ENCODE results near the gene CHRNA4. TPM values are rescaled to one million over a fixed set of nuclear protein-coding genes. Genes with fewer than 3 reads are reported as not detected.

The CHRNA4 gene
- total RNA-seq, 2 experiments from 2014 or later, result not detected

DNA sequence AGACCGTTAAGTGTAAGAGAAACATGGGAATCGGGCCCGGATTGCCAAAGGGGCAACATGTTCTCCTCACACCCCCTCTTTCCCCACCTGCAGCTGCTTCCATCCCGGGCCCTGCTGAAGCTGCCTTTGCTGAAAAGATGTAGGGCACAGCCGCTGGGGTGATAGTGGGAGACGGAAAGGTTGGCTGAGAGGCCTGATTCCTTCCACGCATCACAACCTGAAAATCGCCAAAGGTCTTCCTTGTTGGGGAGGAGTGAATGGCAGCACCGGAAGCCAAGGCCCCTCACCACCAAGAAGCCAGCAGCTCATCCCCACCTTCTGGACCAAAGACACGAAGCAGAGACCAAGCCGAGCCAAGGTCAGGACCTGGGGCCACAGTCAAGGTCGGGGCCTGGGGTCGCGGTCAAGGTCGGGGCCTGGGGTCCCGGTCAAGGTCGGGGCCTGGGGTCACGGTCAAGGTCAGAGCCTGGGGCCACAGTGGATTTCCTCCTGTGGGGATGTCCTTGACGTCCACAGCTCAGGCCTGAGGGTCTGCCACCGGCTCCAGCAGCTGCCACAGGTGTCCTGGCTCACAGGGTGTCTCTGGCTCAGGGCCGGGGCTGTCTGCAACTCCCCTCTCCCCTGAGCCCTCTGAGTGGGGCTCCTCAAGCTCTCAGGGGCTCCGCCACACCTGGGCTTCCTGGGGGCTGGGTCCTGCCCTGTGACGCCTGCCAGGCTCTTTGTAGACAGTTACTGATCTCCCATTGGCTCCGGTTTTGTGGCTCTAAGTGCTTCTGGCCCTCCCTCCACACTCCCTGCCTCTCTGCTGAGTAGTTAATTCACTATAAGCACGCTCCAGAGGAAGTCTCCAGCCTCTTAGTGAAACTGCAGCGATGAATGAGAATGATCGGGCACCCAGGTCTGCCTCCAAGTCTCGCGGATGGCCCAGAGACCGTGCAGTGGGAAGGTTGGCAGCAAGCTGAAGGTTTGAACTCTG, 5.5 kb upstream of the CHRNA4 start:
- H3K27me3 ChIP-seq (ENCODE audit: control insufficient read depth in 1 of 2, insufficient read depth in 2 of 2, low read length in 2 of 2), result peaks cover 21 to 22% of the 10 kb centered on the region in 2 experiments
- Mint-ChIP-seq H3K36me3 (ENCODE audit: low read depth) (no peaks in the 10 kb centered on the region), H3K4me3 (no peak overlapping the region), H3K27me3 (peaks cover 18% of the 10 kb centered on the region), H3K4me1 (ENCODE audit: low read depth) (no peaks in the 10 kb centered on the region), H3K27ac (no peak overlapping the region), H3K9me3 (no peaks in the 10 kb centered on the region)
- H3K4me3 ChIP-seq (ENCODE audit: low read length), result no peak overlapping the region
- POLR2A ChIA-PET, result no interaction called here
- CTCF ChIA-PET, result no interaction called here
- H3K36me3 ChIP-seq (ENCODE audit: insufficient read depth, low read length), result no peaks in the 10 kb centered on the region
- DNase-seq (no peak), ATAC-seq (ENCODE audit: poor library complexity) (no peak)
- no peaks in the 10 kb centered on the region for H3K4me1 ChIP-seq (ENCODE audit: insufficient read depth, low read length)
- peaks cover 0 to 11% of the 10 kb centered on the region in 2 experiments for H3K9me3 ChIP-seq (ENCODE audit: control insufficient read depth in 1 of 2, insufficient read depth in 1 of 2, low read length in 2 of 2)
- H3K27ac ChIP-seq (ENCODE audit: low read depth in 1 of 2, low read length in 2 of 2), result no peak overlapping the region
- intact Hi-C loops (cut with DNase I, micrococcal nuclease), result no loop called here
- TF ChIP-seq CTCF (IDR thresholded peaks at IDR 0.05), result no peak

GRCh38 chr20:63365601-63366389, 4.6 kb upstream of the CHRNA4 start:
- H3K27me3 ChIP-seq (ENCODE audit: control insufficient read depth in 1 of 2, insufficient read depth in 2 of 2, low read length in 2 of 2), result peaks cover 24 to 25% of the 10 kb centered on the region in 2 experiments
- no peak for TF ChIP-seq CTCF (IDR thresholded peaks at IDR 0.05)
- H3K9me3 ChIP-seq (ENCODE audit: control insufficient read depth in 1 of 2, insufficient read depth in 1 of 2, low read length in 2 of 2), result peaks cover 0 to 10% of the 10 kb centered on the region in 2 experiments
- no peaks in the 10 kb centered on the region for H3K36me3 ChIP-seq (ENCODE audit: insufficient read depth, low read length)
- ChIA-PET POLR2A (no interaction called here), CTCF (no interaction called here)
- H3K27ac Mint-ChIP-seq, result no peak overlapping the region
- H3K4me3 Mint-ChIP-seq, result no peak overlapping the region
- H3K36me3 Mint-ChIP-seq (ENCODE audit: low read depth), result no peaks in the 10 kb centered on the region
- DNase-seq (no peak), ATAC-seq (ENCODE audit: poor library complexity) (no peak)
- H3K27me3 Mint-ChIP-seq, result peaks cover 18% of the 10 kb centered on the region
- intact Hi-C loops (cut with DNase I, micrococcal nuclease), result no loop called here
- no peaks in the 10 kb centered on the region for H3K4me1 Mint-ChIP-seq (ENCODE audit: low read depth)
- H3K9me3 Mint-ChIP-seq, result no peaks in the 10 kb centered on the region
- peaks cover under 1% of the 10 kb centered on the region for H3K4me1 ChIP-seq (ENCODE audit: insufficient read depth, low read length)
- no peak overlapping the region for H3K4me3 ChIP-seq (ENCODE audit: low read length)
- no peak overlapping the region for H3K27ac ChIP-seq (ENCODE audit: low read depth in 1 of 2, low read length in 2 of 2)

DNA sequence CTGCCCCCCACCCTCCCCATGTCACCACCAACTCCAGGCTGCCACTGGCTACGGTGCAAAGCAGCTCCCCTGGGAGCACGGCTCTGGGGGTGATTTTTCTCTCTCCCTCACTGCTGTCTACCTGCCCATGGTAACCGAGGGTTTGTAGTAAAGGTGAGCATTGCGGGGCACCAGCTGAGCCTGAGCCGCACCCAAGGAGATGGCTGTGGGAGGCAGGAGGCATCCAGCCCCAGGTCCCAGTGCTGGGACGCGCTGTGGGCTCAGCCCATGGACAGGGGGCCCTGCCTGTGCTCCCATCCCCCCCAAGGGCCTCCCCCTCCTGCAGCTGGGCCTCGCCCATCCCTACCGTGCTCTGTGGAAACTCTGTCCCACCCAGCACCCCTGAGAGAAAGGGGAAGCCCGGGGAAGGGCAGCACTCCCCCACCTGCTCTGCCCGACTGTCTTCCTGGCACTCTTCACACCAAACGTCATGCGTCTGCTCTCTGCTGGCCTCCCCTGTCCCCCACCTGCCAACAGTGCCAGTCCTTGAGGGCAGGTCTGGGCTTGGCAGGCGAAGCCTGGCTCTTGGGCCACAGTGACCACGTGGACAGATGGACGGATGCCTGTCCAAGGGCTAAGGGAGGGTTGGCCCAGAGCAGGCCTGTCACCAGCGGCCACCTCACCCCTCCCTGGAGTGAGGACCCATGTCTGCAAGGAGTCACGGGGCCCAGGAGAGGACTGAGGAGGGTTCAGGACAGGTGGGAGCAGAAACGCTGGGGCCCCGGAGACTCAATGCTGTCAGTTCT, 3.8 kb upstream of the CHRNA4 start:
- TF ChIP-seq CTCF (IDR thresholded peaks at IDR 0.05), result no peak
- Mint-ChIP-seq H3K9me3 (no peaks in the 10 kb centered on the region), H3K4me3 (no peak overlapping the region), H3K4me1 (ENCODE audit: low read depth) (no peaks in the 10 kb centered on the region), H3K36me3 (ENCODE audit: low read depth) (no peaks in the 10 kb centered on the region), H3K27ac (no peak overlapping the region), H3K27me3 (peaks cover 18% of the 10 kb centered on the region)
- intact Hi-C loops (cut with DNase I, micrococcal nuclease), result no loop called here
- CTCF ChIA-PET, result no interaction called here
- DNase-seq, result no peak
- no peak overlapping the region for H3K4me3 ChIP-seq (ENCODE audit: low read length)
- H3K27me3 ChIP-seq (ENCODE audit: control insufficient read depth in 1 of 2, insufficient read depth in 2 of 2, low read length in 2 of 2), result peaks cover 31 to 33% of the 10 kb centered on the region in 2 experiments
- H3K9me3 ChIP-seq (ENCODE audit: control insufficient read depth in 1 of 2, insufficient read depth in 1 of 2, low read length in 2 of 2), result peaks cover 0 to 17% of the 10 kb centered on the region in 2 experiments
- POLR2A ChIA-PET, result no interaction called here
- H3K27ac ChIP-seq (ENCODE audit: low read depth in 1 of 2, low read length in 2 of 2), result no peak overlapping the region
- no peak for ATAC-seq (ENCODE audit: poor library complexity)
- H3K36me3 ChIP-seq (ENCODE audit: insufficient read depth, low read length), result no peaks in the 10 kb centered on the region
- H3K4me1 ChIP-seq (ENCODE audit: insufficient read depth, low read length), result peaks cover 6% of the 10 kb centered on the region
